ENCODE measurements around the gene SMARCA1. TPM values are rescaled to one million over a fixed set of nuclear protein-coding genes. Genes with fewer than 3 reads are reported as not detected.

SMARCA1 gene
- total and polyA plus RNA-seq, 2 of the 4 experiments (the other 2 are of a cell fraction): 31.0 to 32.8 TPM

- no peaks in the 10 kb centered on the region for H3K9me3 ChIP-seq (ENCODE audit: control insufficient read depth, insufficient read depth, low read length)
- no peak overlapping the region for H3K23ac ChIP-seq (ENCODE audit: low read depth, low read length)
- no peak overlapping the region for H3K9ac ChIP-seq (ENCODE audit: low read depth, low read length)
- peak; percentile 50 for DNase-seq
- no peak overlapping the region for H3K56ac ChIP-seq (ENCODE audit: extremely low read depth, insufficient read depth, low read length)
- peaks cover 2% of the 10 kb centered on the region; the same call in 1 of the 2 replicates for H3K27me3 ChIP-seq (ENCODE audit: control insufficient read depth, insufficient read depth, low read length)
- WGBS, 2 experiments (ENCODE audit: extremely low coverage in 2 of 2, insufficient read length in 1 of 2): 20% methylated on average over 2 of the region's 4 CpGs; no CpG with 5 or more reads in 1 of the 2 experiments
- H2AK5ac ChIP-seq (ENCODE audit: low read depth, low read length): no peak overlapping the region
- intact Hi-C loops (cut with micrococcal nuclease): no loop called here
- in situ Hi-C loops (cut with MboI; ENCODE audit: low sequenced_read_pairs): no loop called here
- ChIA-PET POLR2A (ENCODE audit: unreplicated experiment) (no interaction called here), CTCF (no interaction called here)
- H2AFZ ChIP-seq (replicated peaks; ENCODE audit: low read length, poor library complexity): no peak overlapping the region
- no peaks in the 10 kb centered on the region for H3K36me3 ChIP-seq (ENCODE audit: control insufficient read depth, insufficient read depth, low read length)
- H3K14ac ChIP-seq (replicated peaks; ENCODE audit: low read depth, low read length): no peak overlapping the region
- H4K8ac ChIP-seq (ENCODE audit: low read depth in 2 of 2, low read length in 2 of 2): no peak overlapping the region
- H2BK120ac ChIP-seq (ENCODE audit: low read depth, low read length): no peak overlapping the region
- H3K4me2 ChIP-seq (ENCODE audit: low read depth, low read length): no peak overlapping the region
- H4K91ac ChIP-seq (ENCODE audit: insufficient read depth, low read depth, low read length): no peak overlapping the region
- H2AK9ac ChIP-seq (replicated peaks; ENCODE audit: low read depth, low read length, poor library complexity): no peak overlapping the region
- H3K4me1 ChIP-seq (ENCODE audit: control insufficient read depth, insufficient read depth, low read length): no peaks in the 10 kb centered on the region; the same call in 1 of the 2 replicates
- H3K4me3 ChIP-seq (ENCODE audit: insufficient read depth, low read depth, low read length): no peak overlapping the region
- H4K20me1 ChIP-seq (ENCODE audit: insufficient read depth, low read length): no peaks in the 10 kb centered on the region
- TF ChIP-seq CHD1 (IDR thresholded peaks at IDR 0.05; ENCODE audit: low read depth, low read length) (no peak), MXI1 (IDR thresholded peaks at IDR 0.05; ENCODE audit: borderline replicate concordance, low read depth, low read length) (no peak), SMC3 (IDR thresholded peaks at IDR 0.05; ENCODE audit: low read depth, low read length) (no peak), NFE2L2 (IDR thresholded peaks at IDR 0.05; ENCODE audit: low read depth, low read length) (no peak), RCOR1 (IDR thresholded peaks at IDR 0.05; ENCODE audit: insufficient replicate concordance, low read length) (no peak), MAFK (IDR thresholded peaks at IDR 0.05; ENCODE audit: low read depth, low read length) (no peak)
- H2BK5ac ChIP-seq (ENCODE audit: low read depth, low read length, poor library complexity, severe bottlenecking): no peak overlapping the region
- ATAC-seq (ENCODE audit: low read depth): 0 out of 2 replicates have a peak, but pooled peaks have one; percentile 21
- no peaks in the 10 kb centered on the region for H3K9me1 ChIP-seq (ENCODE audit: insufficient read depth, low read length)
- no peak overlapping the region for H4K5ac ChIP-seq (ENCODE audit: low read depth, low read length)
- H2BK20ac ChIP-seq (ENCODE audit: low read depth, low read length): no peak overlapping the region
- no peak overlapping the region for H3K27ac ChIP-seq (ENCODE audit: insufficient read depth, low read length)
- dilution Hi-C loops (cut with HindIII; ENCODE audit: low sequenced_read_pairs, unreplicated experiment): no loop called here
- no peak overlapping the region for H3K18ac ChIP-seq (ENCODE audit: low read depth, low read length)
- no peak overlapping the region for H2BK15ac ChIP-seq (ENCODE audit: low read depth, low read length)
- H3K4ac ChIP-seq (ENCODE audit: low read depth, low read length): no peak overlapping the region
- H3K79me1 ChIP-seq (ENCODE audit: low read depth in 1 of 2, low read length in 2 of 2): no peaks in the 10 kb centered on the region
- no TSS peak for BruUV-seq (replicated peaks)
Observed at GRCh38 chrX:129529685-129530281, 6.5 kb upstream of the SMARCA1 start.

Measured in IMR-90 (cell line).